CD4-positive, alpha-beta T cell (primary cell): ENCODE results near the gene PAQR8. TPM values are rescaled to one million over a fixed set of nuclear protein-coding genes. Genes with fewer than 3 reads are reported as not detected.
"Not testable (repeated sequence)": the region's sequence is repeated elsewhere in the genome, so short reads cannot be mapped to it uniquely, and the experiment has no call there.

Source experiments
- ATAC-seq: fragments of 200-7000 bp; cut with Tn5 transposase; one replicate; pipeline ENCODE4 v1.10.0; 2022; ENCODE audit warnings: mild to moderate bottlenecking; ENCODE audit not compliant: poor library complexity
- CTCF ChIA-PET: fragments of 350-600 bp; sonication (Branson Sonifier 250); formaldehyde crosslinking; loops from one replicate; lab custom pipeline; 2021; ENCODE audit warnings: antibody characterized with exemption, inconsistent platforms; lab: Charles Lee
- POLR2A ChIA-PET: fragments of 350-600 bp; sonication (Branson Sonifier 250); formaldehyde crosslinking; loops from one replicate; lab custom pipeline; 2021; ENCODE audit warnings: antibody characterized with exemption, inconsistent platforms; lab: Charles Lee
- DNase-seq, 14 experiments: peaks; one replicate each; pipeline ENCODE4 v3.0.0-alpha.2; 2013 to 2020; ENCODE audit warnings: mixed read lengths in 2 of 14
- H3K27ac ChIP-seq, 2 donors: one replicate each; pipeline versions ENCODE4 v1.5.1 to v1.7.0; 2013; ENCODE audit warnings: low read length in 2 of 2, low read depth in 1 of 2, mild to moderate bottlenecking in 1 of 2
- H3K27me3 ChIP-seq, 2 experiments: 1 replicate in 1 of 2; 2 replicates in 1 of 2; pipeline versions ENCODE4 v1.6.1 to v1.7.0; 2013; ENCODE audit warnings: low read length in 2 of 2, control low read depth in 1 of 2, mild to moderate bottlenecking in 1 of 2, moderate library complexity in 1 of 2; ENCODE audit not compliant: insufficient read depth in 2 of 2, control insufficient read depth in 1 of 2
- H3K36me3 ChIP-seq: one replicate; pipeline ENCODE4 v1.6.1; 2013; ENCODE audit warnings: low read length, control low read depth; ENCODE audit not compliant: insufficient read depth
- H3K4me1 ChIP-seq: one replicate; pipeline ENCODE4 v1.6.1; 2013; ENCODE audit warnings: low read length, control low read depth; ENCODE audit not compliant: insufficient read depth
- H3K4me3 ChIP-seq: one replicate; pipeline ENCODE4 v1.5.1; 2013; ENCODE audit warnings: mild to moderate bottlenecking, low read length, moderate library complexity
- H3K9me3 ChIP-seq, 2 experiments: 1 replicate in 1 of 2; 2 replicates in 1 of 2; pipeline versions ENCODE4 v1.6.1 to v1.7.0; 2013; ENCODE audit warnings: low read length in 2 of 2, mild to moderate bottlenecking in 2 of 2, control low read depth in 1 of 2, moderate library complexity in 1 of 2; ENCODE audit not compliant: control insufficient read depth in 1 of 2, insufficient read depth in 1 of 2
- H3K27ac Mint-ChIP-seq: one replicate; pipeline ENCODE4 v1.8.0; 2020; ENCODE audit warnings: mixed read lengths
- H3K27me3 Mint-ChIP-seq: one replicate; pipeline ENCODE4 v1.8.0; 2021; ENCODE audit warnings: mixed read lengths
- H3K36me3 Mint-ChIP-seq: one replicate; pipeline ENCODE4 v1.8.0; 2021; ENCODE audit warnings: low read depth, mixed read lengths
- H3K4me1 Mint-ChIP-seq: one replicate; pipeline ENCODE4 v1.8.0; 2021; ENCODE audit warnings: low read depth, mixed read lengths
- H3K4me3 Mint-ChIP-seq: one replicate; pipeline ENCODE4 v1.8.0; 2020; ENCODE audit warnings: mild to moderate bottlenecking, mixed read lengths
- H3K9me3 Mint-ChIP-seq: one replicate; pipeline ENCODE4 v1.8.0; 2020; ENCODE audit warnings: mixed read lengths
- CTCF ChIP-seq: fragments of 200-600 bp; IDR thresholded peaks from one replicate; pipeline ENCODE4 v1.8.0; 2022; ENCODE audit warnings: antibody characterized with exemption, mild to moderate bottlenecking
- intact Hi-C, 2 experiments: fragments of 100-400 bp; cut with DNase I in 1 of 2; cut with micrococcal nuclease in 1 of 2; formaldehyde crosslinking; loops; one replicate each; pipeline versions ENCODE4 v1.15.1 to v1.9.0; 2023 to 2025; cut with DNase I, micrococcal nuclease
- total RNA-seq, 174 experiments: library from RNA in 2 of 174; stranded (reverse) in 2 of 174; gene quantifications; one replicate each; pipeline ENCODE4 v1.2.3 and lab custom pipeline; 2021 to 2026

Gene PAQR8
- total RNA-seq, 2 experiments from 2014 or later: 1.8 to 1.9 TPM

DNA sequence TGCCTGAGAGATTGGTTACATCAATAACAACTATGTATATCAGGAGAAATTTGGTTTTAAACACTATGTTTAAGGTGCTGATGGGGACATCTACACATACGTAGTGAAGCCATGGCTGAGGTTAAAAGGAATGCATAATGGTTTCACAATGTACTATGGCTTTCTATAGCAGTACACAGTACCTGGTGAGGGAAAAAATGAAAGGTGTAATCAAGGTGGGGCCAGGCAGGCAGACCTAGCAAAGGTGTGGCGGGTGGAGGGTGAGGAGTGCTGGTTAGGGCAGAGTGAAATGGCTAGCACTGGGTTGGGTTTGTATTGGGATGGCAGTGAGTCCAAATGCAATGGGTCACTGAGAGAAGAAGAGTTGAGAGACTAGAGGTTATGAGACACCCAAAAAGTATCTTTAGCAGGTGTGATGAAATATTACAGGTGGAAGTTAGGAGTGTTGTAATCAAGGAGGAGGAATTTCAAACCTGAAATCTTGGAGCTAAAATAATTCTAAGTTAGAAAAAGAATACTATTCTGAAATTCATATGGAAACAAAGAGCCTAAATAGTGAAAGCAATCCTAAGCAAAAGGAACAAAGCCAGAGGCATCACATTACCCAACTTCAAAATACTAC, 22.3 kb downstream of the PAQR8 start:
- Histone ChIP-seq H3K27me3 (no peaks in the 10 kb centered on the region), H3K4me1 (peaks cover 35% of the 10 kb centered on the region), H3K9me3 (no peaks in the 10 kb centered on the region), H3K4me3 (no peak overlapping the region), H3K36me3 (peaks cover 6% of the 10 kb centered on the region), H3K27ac (no peak overlapping the region)
- H3K9me3 Mint-ChIP-seq: peaks cover 5% of the 10 kb centered on the region
- ChIA-PET CTCF (interaction anchor here (0.8 to 1.6 kb wide), 2 partner anchors 12 to 16 kb away, joined by 3 read pairs; no protein-coding TSS in a partner anchor), POLR2A (interaction anchor here (8.2 kb wide), 1 partner anchor 16 kb away, joined by 138 read pairs; no protein-coding TSS in a partner anchor)
- H3K27me3 Mint-ChIP-seq: no peaks in the 10 kb centered on the region
- H3K27ac Mint-ChIP-seq: peak overlapping the region; percentile 66
- intact Hi-C loops: no loop called here
- H3K4me1 Mint-ChIP-seq: peaks cover 79% of the 10 kb centered on the region
- no peak for DNase-seq
- H3K4me3 Mint-ChIP-seq: no peak overlapping the region
- ATAC-seq: no peak
- no peak for TF ChIP-seq CTCF
- H3K36me3 Mint-ChIP-seq: peaks cover 44% of the 10 kb centered on the region

DNA sequence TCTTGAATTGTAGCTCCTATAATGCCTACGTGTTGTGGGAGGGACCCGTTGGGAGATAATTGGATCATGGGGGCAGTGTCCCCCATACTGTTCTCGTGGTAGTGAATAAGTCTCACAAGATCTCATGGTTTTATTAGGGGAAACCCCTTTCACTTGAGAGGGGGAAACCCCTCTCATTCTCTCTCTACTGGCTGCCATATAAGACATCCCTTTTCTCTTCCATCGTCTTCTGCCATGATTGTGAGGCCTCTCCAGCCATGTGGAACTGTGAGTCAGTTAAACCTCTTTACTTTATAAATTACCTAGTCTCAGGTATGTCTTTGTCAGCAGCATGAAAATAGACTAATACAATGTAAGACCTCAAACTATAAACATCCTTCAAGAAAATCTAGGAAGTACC, 23.1 kb downstream of the PAQR8 start:
- TF ChIP-seq CTCF: no peak
- Histone ChIP-seq H3K27me3 (no peaks in the 10 kb centered on the region), H3K4me3 (no peak overlapping the region), H3K36me3 (peaks cover 3% of the 10 kb centered on the region), H3K4me1 (peaks cover 39% of the 10 kb centered on the region), H3K27ac (no peak overlapping the region), H3K9me3 (no peaks in the 10 kb centered on the region)
- H3K27ac Mint-ChIP-seq: peak overlapping the region; percentile 66
- H3K4me1 Mint-ChIP-seq: peaks cover 82% of the 10 kb centered on the region
- no peak overlapping the region for H3K4me3 Mint-ChIP-seq
- H3K9me3 Mint-ChIP-seq: peaks cover 5% of the 10 kb centered on the region
- peaks cover 40% of the 10 kb centered on the region for H3K36me3 Mint-ChIP-seq
- DNase-seq (peak in 1 of 14 experiments; percentile 22), ATAC-seq (no peak)
- POLR2A ChIA-PET: interaction anchor here (7.3 to 8.2 kb wide), 2 partner anchors 11 to 15 kb away, joined by 83 to 138 read pairs; no protein-coding TSS in a partner anchor
- no peaks in the 10 kb centered on the region for H3K27me3 Mint-ChIP-seq
- intact Hi-C loops: no loop called here
- CTCF ChIA-PET: interaction anchor here (0.6 to 1.6 kb wide), 3 partner anchors 13 to 23 kb away, joined by 3 read pairs; no protein-coding TSS in a partner anchor

- CTCF ChIA-PET: interaction anchor here (1.0 to 6.2 kb wide), 4 partner anchors 10 to 26 kb away, joined by 3 to 55 read pairs (median 18); partner anchors contain the start of gene PAQR8
- not testable (repeated sequence) for H3K27me3 Mint-ChIP-seq, H3K36me3 ChIP-seq, H3K9me3 ChIP-seq, H3K4me3 Mint-ChIP-seq, DNase-seq, H3K4me3 ChIP-seq, H3K9me3 Mint-ChIP-seq, H3K27me3 ChIP-seq, ATAC-seq
- peak overlapping the region; percentile 63 to 91 for H3K27ac ChIP-seq
- H3K36me3 Mint-ChIP-seq: peaks cover 19% of the 10 kb centered on the region
- intact Hi-C loops: loop anchor here in 1 of 2 experiments (2.0 kb wide), 1 partner anchor 23 kb away; no protein-coding TSS in a partner anchor
- peaks cover 89% of the 10 kb centered on the region for H3K4me1 Mint-ChIP-seq
- peaks cover 46% of the 10 kb centered on the region for H3K4me1 ChIP-seq
- POLR2A ChIA-PET: interaction anchor here (0.9 to 8.2 kb wide), 6 partner anchors 12 to 102 kb away, joined by 3 to 138 read pairs (median 79); partner anchors contain the start of genes MCM3 and PAQR8
- H3K27ac Mint-ChIP-seq: peak overlapping the region; percentile 97
Observed at GRCh38 chr6:52388119-52388518, 26.2 kb downstream of the PAQR8 start.
